ENCODE measurements around the gene GAL3ST3.

DNA sequence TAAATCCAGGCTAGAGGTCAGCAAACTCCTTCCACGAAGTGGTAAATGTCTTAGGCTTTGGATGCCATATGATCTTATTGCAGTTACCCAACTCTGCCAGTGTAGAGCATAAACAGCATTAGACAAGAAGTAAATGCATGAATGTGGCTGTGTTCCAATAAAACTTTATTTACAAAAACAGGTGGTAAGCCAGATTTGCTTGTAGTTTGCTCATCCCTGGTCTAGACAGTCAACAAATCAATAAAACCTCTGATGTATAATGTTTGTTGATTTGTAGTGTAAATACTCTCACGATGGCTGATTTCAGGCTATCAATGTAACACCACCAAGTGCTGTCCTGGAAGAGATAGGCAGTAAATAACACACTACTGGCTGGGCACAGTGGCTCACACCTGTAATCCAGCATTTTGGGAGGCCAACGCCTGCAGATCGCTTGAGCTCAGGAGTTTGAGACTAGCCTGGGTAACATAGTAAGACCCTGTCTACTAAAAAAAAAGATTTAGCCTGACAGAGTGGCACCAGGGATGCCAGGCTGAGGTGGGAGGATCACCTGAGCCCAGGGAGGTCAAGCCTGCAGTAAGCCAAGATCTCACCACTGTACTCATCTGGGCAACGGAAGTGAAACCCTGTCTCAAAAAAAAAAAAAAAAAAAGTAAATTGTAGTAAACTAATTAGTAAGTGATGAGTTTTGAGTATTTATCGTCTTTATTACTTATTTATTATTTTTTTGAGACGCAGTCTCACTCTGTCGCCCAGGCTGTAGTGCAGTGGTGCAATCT lies 15.8 kb downstream of the GAL3ST3 start:
- no peak for TF ChIP-seq GABPA (IDR thresholded peaks at IDR 0.05; ENCODE audit: low read depth)
- TF ChIP-seq, protein P1, sequence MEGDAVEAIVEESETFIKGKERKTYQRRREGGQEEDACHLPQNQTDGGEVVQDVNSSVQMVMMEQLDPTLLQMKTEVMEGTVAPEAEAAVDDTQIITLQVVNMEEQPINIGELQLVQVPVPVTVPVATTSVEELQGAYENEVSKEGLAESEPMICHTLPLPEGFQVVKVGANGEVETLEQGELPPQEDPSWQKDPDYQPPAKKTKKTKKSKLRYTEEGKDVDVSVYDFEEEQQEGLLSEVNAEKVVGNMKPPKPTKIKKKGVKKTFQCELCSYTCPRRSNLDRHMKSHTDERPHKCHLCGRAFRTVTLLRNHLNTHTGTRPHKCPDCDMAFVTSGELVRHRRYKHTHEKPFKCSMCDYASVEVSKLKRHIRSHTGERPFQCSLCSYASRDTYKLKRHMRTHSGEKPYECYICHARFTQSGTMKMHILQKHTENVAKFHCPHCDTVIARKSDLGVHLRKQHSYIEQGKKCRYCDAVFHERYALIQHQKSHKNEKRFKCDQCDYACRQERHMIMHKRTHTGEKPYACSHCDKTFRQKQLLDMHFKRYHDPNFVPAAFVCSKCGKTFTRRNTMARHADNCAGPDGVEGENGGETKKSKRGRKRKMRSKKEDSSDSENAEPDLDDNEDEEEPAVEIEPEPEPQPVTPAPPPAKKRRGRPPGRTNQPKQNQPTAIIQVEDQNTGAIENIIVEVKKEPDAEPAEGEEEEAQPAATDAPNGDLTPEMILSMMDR (IDR thresholded peaks at IDR 0.05; ENCODE audit: insufficient read depth, low read length), result no peak
